ENCODE results near the gene GPRC5B. TPM values are rescaled to one million over a fixed set of nuclear protein-coding genes. Genes with fewer than 3 reads are reported as not detected.

GPRC5B gene
- total and polyA plus RNA-seq, 8 donors = 10.3 to 46.9 (median 39.3) TPM

DNA sequence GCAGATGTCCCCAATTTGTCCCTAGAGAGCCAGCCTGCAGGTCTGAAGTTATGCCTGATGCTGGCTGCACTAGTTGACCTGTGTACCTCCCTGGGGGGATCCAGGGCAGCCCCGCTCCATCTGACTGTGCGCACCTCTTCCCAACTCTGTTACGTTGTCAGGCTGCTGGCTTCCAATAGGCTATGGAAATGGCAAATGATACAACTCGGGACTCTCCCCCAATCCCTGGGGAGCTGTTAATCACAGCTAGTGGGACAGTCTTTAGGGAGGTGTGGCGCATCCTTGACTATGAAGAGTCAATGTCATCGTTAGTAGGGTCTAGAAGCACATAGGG, 30.1 kb downstream of the GPRC5B start:
- Histone ChIP-seq H3K36me3 (peaks cover 0 to 5% of the 10 kb centered on the region in 2 donors), H3K27me3 (no peaks in the 10 kb centered on the region), H3K9me3 (no peaks in the 10 kb centered on the region), H3K4me3 (no peak overlapping the region), H3K27ac (no peak overlapping the region), H3K4me1 (no peaks in the 10 kb centered on the region)
- ATAC-seq = no peak
- TF ChIP-seq, protein P1, sequence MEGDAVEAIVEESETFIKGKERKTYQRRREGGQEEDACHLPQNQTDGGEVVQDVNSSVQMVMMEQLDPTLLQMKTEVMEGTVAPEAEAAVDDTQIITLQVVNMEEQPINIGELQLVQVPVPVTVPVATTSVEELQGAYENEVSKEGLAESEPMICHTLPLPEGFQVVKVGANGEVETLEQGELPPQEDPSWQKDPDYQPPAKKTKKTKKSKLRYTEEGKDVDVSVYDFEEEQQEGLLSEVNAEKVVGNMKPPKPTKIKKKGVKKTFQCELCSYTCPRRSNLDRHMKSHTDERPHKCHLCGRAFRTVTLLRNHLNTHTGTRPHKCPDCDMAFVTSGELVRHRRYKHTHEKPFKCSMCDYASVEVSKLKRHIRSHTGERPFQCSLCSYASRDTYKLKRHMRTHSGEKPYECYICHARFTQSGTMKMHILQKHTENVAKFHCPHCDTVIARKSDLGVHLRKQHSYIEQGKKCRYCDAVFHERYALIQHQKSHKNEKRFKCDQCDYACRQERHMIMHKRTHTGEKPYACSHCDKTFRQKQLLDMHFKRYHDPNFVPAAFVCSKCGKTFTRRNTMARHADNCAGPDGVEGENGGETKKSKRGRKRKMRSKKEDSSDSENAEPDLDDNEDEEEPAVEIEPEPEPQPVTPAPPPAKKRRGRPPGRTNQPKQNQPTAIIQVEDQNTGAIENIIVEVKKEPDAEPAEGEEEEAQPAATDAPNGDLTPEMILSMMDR (IDR thresholded peaks at IDR 0.05) = no peak
- intact Hi-C loops (cut with DNase I) = no loop called here
- no peak for DNase-seq

DNA sequence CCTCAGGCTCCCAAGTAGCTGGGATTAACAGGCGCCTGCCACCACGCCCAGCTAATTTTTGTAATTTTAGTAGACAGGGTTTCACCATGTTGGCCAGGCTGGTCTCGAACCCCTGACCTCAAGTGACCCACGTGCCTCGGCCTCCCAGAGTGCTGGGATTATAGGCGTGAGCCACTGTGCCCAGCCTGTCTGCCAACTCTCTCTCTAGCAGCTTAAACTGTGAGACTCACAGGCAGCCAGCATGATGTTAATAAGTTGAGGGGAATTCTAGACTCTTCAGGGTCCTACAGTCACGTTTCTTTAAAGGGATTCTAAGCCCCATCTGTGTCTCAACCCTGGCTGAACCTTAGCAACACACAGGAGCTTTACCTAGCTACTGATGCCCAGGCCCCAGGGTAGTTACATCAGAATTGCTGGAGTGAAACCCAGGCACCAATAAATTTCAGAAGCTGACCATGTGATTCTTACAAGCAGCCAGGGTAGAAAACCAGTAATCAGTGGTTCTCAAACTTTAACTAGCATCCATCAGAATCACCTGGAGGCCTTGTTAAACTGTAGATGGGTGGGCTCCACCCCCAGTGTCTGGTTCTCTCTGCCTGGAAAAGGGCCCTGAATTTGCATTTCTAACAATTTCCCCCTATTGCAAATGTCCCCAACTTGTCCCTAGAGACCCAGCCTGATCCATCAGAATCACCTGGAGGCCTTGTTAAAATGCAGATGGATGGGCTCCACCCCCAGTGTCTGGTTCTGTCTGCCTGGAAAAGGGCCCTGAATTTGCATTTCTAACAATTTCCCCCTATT, 30.7 kb downstream of the GPRC5B start:
- Histone ChIP-seq H3K27me3 (no peaks in the 10 kb centered on the region), H3K4me3 (no peak overlapping the region), H3K9me3 (no peaks in the 10 kb centered on the region), H3K27ac (no peak overlapping the region), H3K4me1 (no peaks in the 10 kb centered on the region), H3K36me3 (peaks cover 0 to 5% of the 10 kb centered on the region in 2 donors)
- DNase-seq = no peak
- TF ChIP-seq, protein P1 (IDR thresholded peaks at IDR 0.05) = no peak
- ATAC-seq = no peak
- intact Hi-C loops (cut with DNase I) = no loop called here

DNA sequence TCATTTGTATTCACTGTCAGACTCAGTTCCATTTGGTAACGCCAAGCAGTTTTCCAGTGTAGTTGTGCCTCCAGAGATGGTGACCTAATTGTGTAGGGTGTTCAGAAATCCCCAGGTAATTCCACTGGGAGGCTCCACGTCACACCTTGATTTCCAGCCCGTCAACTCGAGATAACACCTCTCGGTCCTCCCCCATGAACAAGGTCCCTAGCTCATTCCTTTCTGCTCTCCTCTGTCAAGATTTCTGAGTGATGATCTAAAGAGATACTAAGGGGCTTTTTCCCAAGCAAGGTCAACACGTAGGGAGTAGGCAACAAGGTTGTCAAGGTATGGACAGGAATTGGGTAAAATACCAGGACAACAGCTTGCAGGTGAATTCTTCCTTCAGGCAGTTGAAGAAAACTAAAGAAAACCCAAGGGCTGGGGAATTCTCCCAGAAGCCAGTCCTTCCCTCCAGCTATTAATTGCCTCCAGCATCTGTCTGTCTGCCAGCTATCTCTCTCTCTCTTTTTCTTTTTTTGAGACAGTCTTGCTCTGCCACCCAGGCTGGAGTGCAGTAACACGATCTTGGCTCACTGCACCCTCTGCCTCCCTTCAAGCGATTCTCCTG, 31.4 kb downstream of the GPRC5B start:
- intact Hi-C loops (cut with DNase I) = no loop called here
- TF ChIP-seq, protein P1 (IDR thresholded peaks at IDR 0.05) = no peak
- no peaks in the 10 kb centered on the region for H3K4me1 ChIP-seq
- H3K9me3 ChIP-seq = no peaks in the 10 kb centered on the region
- ATAC-seq (no peak), DNase-seq (no peak)
- peaks cover 0 to 5% of the 10 kb centered on the region in 2 donors for H3K36me3 ChIP-seq
- no peak overlapping the region for H3K27ac ChIP-seq
- H3K27me3 ChIP-seq = no peaks in the 10 kb centered on the region
- H3K4me3 ChIP-seq = no peak overlapping the region

DNA sequence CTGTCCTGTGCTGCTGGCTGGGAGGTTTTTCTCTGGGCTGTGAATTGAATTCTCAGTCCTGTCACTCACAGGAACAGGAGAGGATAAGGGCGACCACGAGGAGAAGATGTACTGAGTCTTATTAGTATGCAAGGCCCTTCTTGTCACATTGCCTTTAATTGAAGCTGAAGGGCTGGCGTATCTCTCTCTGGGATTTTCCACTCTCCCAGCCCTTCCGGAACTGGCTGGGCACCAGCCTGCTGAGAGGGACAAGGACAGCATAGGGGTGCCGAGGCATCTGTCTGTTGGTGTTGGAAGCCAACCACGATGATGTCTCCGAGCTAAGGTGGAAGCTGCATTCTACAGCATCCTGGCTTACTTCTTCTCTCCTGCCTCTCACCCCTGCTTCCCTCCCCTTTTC, 33.2 kb downstream of the GPRC5B start:
- TF ChIP-seq, protein P1 (IDR thresholded peaks at IDR 0.05) = no peak
- no peak overlapping the region for H3K27ac ChIP-seq
- DNase-seq = no peak
- no peaks in the 10 kb centered on the region for H3K27me3 ChIP-seq
- no peaks in the 10 kb centered on the region for H3K9me3 ChIP-seq
- no peaks in the 10 kb centered on the region for H3K4me1 ChIP-seq
- no peak overlapping the region for H3K4me3 ChIP-seq
- H3K36me3 ChIP-seq = no peaks in the 10 kb centered on the region
- intact Hi-C loops (cut with DNase I) = no loop called here
- no peak for ATAC-seq

DNA sequence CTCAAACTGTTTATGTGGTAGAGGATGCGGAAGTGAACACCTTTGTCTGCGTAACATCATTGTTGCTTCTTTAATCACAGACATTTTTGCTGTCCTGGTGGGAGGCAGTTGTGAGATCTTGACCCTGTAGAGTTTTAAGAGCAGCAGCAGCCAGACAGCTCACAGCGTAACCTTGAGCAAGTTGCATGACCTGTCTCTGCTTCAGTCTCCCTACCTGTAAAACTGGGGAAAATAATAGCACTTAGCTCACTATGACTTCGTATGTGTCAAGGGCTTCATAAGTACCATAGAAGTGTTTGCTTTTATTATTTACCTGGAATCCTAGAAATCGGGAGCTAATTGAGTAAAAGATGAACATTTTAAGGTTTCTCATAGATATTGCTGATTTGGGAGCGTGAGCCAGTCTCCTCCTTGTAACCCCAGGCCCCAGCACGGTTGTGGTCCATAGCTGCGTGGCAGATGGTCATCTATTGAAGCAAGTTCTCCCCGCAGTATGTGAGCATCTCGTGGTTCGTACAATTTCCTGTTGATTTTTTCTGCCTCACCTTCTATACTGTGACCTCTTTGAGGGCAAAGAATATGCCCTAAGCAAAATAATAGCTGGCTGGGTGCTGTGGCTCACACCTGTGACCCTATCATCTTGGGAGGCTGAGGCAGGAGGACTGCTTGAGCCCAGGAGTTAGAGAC, 34.4 kb downstream of the GPRC5B start:
- Histone ChIP-seq H3K4me3 (no peak overlapping the region), H3K9me3 (no peaks in the 10 kb centered on the region), H3K27ac (no peak overlapping the region), H3K36me3 (no peaks in the 10 kb centered on the region), H3K27me3 (no peaks in the 10 kb centered on the region), H3K4me1 (no peaks in the 10 kb centered on the region)
- intact Hi-C loops (cut with DNase I) = no loop called here
- ATAC-seq (peak; percentile 91), DNase-seq (peak in 1 of 4 donors; percentile 19)
- TF ChIP-seq, protein P1 (IDR thresholded peaks at IDR 0.05) = no peak

All from left lung (tissue), 10 donors.